CD4-positive, alpha-beta T cell (primary cell): ENCODE measurements around the gene IFI30. TPM values are rescaled to one million over a fixed set of nuclear protein-coding genes. Genes with fewer than 3 reads are reported as not detected.

Source experiments
- ATAC-seq: fragments of 200-7000 bp; cut with Tn5 transposase; one replicate; pipeline ENCODE4 v1.10.0; 2022; ENCODE audit warnings: mild to moderate bottlenecking; ENCODE audit not compliant: poor library complexity
- CTCF ChIA-PET: fragments of 350-600 bp; sonication (Branson Sonifier 250); formaldehyde crosslinking; loops from one replicate; lab custom pipeline; 2021; ENCODE audit warnings: antibody characterized with exemption, inconsistent platforms; lab: Charles Lee
- POLR2A ChIA-PET: fragments of 350-600 bp; sonication (Branson Sonifier 250); formaldehyde crosslinking; loops from one replicate; lab custom pipeline; 2021; ENCODE audit warnings: antibody characterized with exemption, inconsistent platforms; lab: Charles Lee
- DNase-seq, 14 experiments: peaks; one replicate each; pipeline ENCODE4 v3.0.0-alpha.2; 2013 to 2020; ENCODE audit warnings: mixed read lengths in 2 of 14
- H3K27ac ChIP-seq, 2 donors: one replicate each; pipeline versions ENCODE4 v1.5.1 to v1.7.0; 2013; ENCODE audit warnings: low read length in 2 of 2, low read depth in 1 of 2, mild to moderate bottlenecking in 1 of 2
- H3K27me3 ChIP-seq, 2 experiments: 1 replicate in 1 of 2; 2 replicates in 1 of 2; pipeline versions ENCODE4 v1.6.1 to v1.7.0; 2013; ENCODE audit warnings: low read length in 2 of 2, control low read depth in 1 of 2, mild to moderate bottlenecking in 1 of 2, moderate library complexity in 1 of 2; ENCODE audit not compliant: insufficient read depth in 2 of 2, control insufficient read depth in 1 of 2
- H3K36me3 ChIP-seq: one replicate; pipeline ENCODE4 v1.6.1; 2013; ENCODE audit warnings: low read length, control low read depth; ENCODE audit not compliant: insufficient read depth
- H3K4me1 ChIP-seq: one replicate; pipeline ENCODE4 v1.6.1; 2013; ENCODE audit warnings: low read length, control low read depth; ENCODE audit not compliant: insufficient read depth
- H3K4me3 ChIP-seq: one replicate; pipeline ENCODE4 v1.5.1; 2013; ENCODE audit warnings: mild to moderate bottlenecking, low read length, moderate library complexity
- H3K9me3 ChIP-seq, 2 experiments: 1 replicate in 1 of 2; 2 replicates in 1 of 2; pipeline versions ENCODE4 v1.6.1 to v1.7.0; 2013; ENCODE audit warnings: low read length in 2 of 2, mild to moderate bottlenecking in 2 of 2, control low read depth in 1 of 2, moderate library complexity in 1 of 2; ENCODE audit not compliant: control insufficient read depth in 1 of 2, insufficient read depth in 1 of 2
- H3K27ac Mint-ChIP-seq: one replicate; pipeline ENCODE4 v1.8.0; 2020; ENCODE audit warnings: mixed read lengths
- H3K27me3 Mint-ChIP-seq: one replicate; pipeline ENCODE4 v1.8.0; 2021; ENCODE audit warnings: mixed read lengths
- H3K36me3 Mint-ChIP-seq: one replicate; pipeline ENCODE4 v1.8.0; 2021; ENCODE audit warnings: low read depth, mixed read lengths
- H3K4me1 Mint-ChIP-seq: one replicate; pipeline ENCODE4 v1.8.0; 2021; ENCODE audit warnings: low read depth, mixed read lengths
- H3K4me3 Mint-ChIP-seq: one replicate; pipeline ENCODE4 v1.8.0; 2020; ENCODE audit warnings: mild to moderate bottlenecking, mixed read lengths
- H3K9me3 Mint-ChIP-seq: one replicate; pipeline ENCODE4 v1.8.0; 2020; ENCODE audit warnings: mixed read lengths
- CTCF ChIP-seq: fragments of 200-600 bp; IDR thresholded peaks from one replicate; pipeline ENCODE4 v1.8.0; 2022; ENCODE audit warnings: antibody characterized with exemption, mild to moderate bottlenecking
- intact Hi-C, 2 experiments: fragments of 100-400 bp; cut with DNase I in 1 of 2; cut with micrococcal nuclease in 1 of 2; formaldehyde crosslinking; loops; one replicate each; pipeline versions ENCODE4 v1.15.1 to v1.9.0; 2023 to 2025; cut with DNase I, micrococcal nuclease
- total RNA-seq, 174 experiments: library from RNA in 2 of 174; stranded (reverse) in 2 of 174; gene quantifications; one replicate each; pipeline ENCODE4 v1.2.3 and lab custom pipeline; 2021 to 2026

Gene IFI30
- total RNA-seq, 2 experiments from 2014 or later = 10.6 to 10.7 TPM

DNA sequence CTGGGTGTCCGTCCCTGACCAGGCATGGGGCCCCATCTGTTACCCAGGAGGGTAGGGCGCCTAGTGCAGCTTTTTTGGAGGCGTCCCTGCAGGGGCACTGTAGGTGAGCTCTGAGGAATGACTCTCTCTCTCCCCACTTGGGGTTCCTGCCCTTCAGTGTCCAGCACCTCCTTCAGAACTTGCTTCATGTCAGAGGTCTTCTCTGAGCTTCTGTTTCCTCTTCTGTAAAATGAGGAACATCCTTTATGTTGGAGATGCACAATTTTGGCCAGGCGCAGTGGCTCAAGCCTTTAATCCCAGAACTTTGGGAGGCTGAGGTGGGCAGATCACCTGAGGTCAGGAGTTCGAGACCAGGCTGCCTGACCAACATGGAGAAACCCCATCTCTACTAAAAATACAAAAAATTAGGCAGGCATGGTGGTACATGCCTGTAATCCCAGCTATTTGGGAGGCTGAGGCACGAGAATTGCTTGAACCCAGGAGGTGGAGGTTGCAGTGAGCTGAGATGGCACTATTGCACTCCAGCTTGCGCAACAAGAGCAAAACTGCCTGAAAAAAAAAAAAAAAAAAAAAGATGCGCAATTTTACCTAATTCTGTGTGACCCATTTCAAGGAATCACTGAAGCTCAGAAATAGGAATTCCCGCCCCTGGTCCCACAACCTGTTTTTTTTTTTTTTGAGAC is 35.8 kb upstream of the IFI30 start:
- POLR2A ChIA-PET = interaction anchor here (1.6 kb wide), 1 partner anchor 14 kb away, joined by 4 read pairs; no protein-coding TSS in a partner anchor
- Mint-ChIP-seq H3K27me3 (no peaks in the 10 kb centered on the region), H3K4me1 (no peaks in the 10 kb centered on the region), H3K27ac (no peak overlapping the region), H3K4me3 (no peak overlapping the region), H3K9me3 (no peaks in the 10 kb centered on the region), H3K36me3 (peaks cover 71% of the 10 kb centered on the region)
- H3K9me3 ChIP-seq = no peaks in the 10 kb centered on the region
- ATAC-seq (no peak), DNase-seq (no peak)
- no peak overlapping the region for H3K4me3 ChIP-seq
- no peak for TF ChIP-seq CTCF
- CTCF ChIA-PET = interaction anchor here (0.6 to 0.7 kb wide), 2 partner anchors 67 to 792 kb away, joined by 3 to 4 read pairs; no protein-coding TSS in a partner anchor
- no peaks in the 10 kb centered on the region for H3K27me3 ChIP-seq
- H3K36me3 ChIP-seq = peaks cover 76% of the 10 kb centered on the region
- H3K27ac ChIP-seq = no peak overlapping the region
- no peaks in the 10 kb centered on the region for H3K4me1 ChIP-seq
- intact Hi-C loops = no loop called here

DNA sequence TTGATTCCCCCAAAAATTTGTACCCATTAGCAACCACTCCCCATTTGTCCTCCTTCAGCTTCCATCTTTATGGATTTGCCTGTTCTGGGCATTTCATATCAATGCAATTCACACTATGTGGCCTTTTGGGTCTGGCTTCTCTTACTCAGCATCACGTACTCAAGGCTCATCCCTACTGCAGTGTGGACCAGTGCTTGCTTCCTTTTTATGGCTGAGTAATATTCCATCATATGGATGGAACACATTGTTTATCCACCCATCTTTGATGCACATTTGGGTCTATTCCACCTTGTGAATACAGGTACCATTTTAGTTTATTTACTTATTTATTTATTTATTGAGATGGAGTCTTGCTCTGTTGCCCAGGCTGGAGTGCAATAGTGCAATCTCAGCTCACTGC is 33.1 kb upstream of the IFI30 start:
- H3K4me1 ChIP-seq = no peaks in the 10 kb centered on the region
- no peak for DNase-seq
- no peaks in the 10 kb centered on the region for H3K9me3 Mint-ChIP-seq
- H3K4me1 Mint-ChIP-seq = no peaks in the 10 kb centered on the region
- ChIA-PET POLR2A (interaction anchor here (1.4 kb wide), 1 partner anchor 141 kb away, joined by 3 read pairs; the partner anchor contains the start of gene JUND), CTCF (no interaction called here)
- H3K27ac Mint-ChIP-seq = no peak overlapping the region
- TF ChIP-seq CTCF = no peak
- no peak overlapping the region for H3K4me3 ChIP-seq
- H3K9me3 ChIP-seq = no peaks in the 10 kb centered on the region
- H3K36me3 Mint-ChIP-seq = peaks cover 66% of the 10 kb centered on the region
- no peak overlapping the region for H3K4me3 Mint-ChIP-seq
- no peak overlapping the region for H3K27ac ChIP-seq
- H3K27me3 Mint-ChIP-seq = no peaks in the 10 kb centered on the region
- no peaks in the 10 kb centered on the region for H3K27me3 ChIP-seq
- intact Hi-C loops = no loop called here
- ATAC-seq = no peak
- H3K36me3 ChIP-seq = peaks cover 80% of the 10 kb centered on the region

DNA sequence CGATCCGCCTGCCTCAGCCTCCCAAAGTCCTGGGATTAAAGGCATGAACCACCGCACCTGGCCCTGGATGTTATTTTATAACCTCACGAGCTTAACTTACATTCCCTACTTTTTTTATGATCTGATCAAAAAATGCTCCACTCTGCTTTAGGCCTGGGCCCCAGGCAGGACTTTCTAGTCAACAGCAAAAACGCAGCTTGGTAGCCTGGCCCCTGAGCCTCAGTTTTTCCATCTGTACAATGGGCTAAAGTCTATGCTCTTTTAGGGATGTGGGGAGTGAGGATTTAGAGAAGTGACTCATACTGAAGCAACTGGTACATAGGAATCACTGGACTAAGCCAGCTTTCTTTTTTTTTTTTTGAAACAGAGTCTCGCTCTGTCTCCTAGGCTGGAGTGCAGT is 32.6 kb upstream of the IFI30 start:
- Mint-ChIP-seq H3K4me1 (no peaks in the 10 kb centered on the region), H3K27me3 (no peaks in the 10 kb centered on the region), H3K4me3 (no peak overlapping the region), H3K36me3 (peaks cover 65% of the 10 kb centered on the region), H3K9me3 (no peaks in the 10 kb centered on the region), H3K27ac (no peak overlapping the region)
- Histone ChIP-seq H3K27me3 (no peaks in the 10 kb centered on the region), H3K9me3 (no peaks in the 10 kb centered on the region), H3K36me3 (peaks cover 80% of the 10 kb centered on the region), H3K4me3 (no peak overlapping the region), H3K4me1 (no peaks in the 10 kb centered on the region), H3K27ac (no peak overlapping the region)
- ChIA-PET POLR2A (interaction anchor here (1.4 kb wide), 1 partner anchor 140 kb away, joined by 3 read pairs; the partner anchor contains the start of gene JUND), CTCF (no interaction called here)
- no peak for DNase-seq
- no peak for ATAC-seq
- intact Hi-C loops = no loop called here
- TF ChIP-seq CTCF = no peak
